Osteoblast (primary cell): ENCODE measurements around the gene NOL7. TPM values are rescaled to one million over a fixed set of nuclear protein-coding genes. Genes with fewer than 3 reads are reported as not detected.

Source experiments
- DNase-seq: peaks from one replicate; pipeline ENCODE4 v3.0.0; 2011; ENCODE audit warnings: low spot score, mixed read lengths; ENCODE audit not compliant: insufficient read length; ENCODE audit errors: missing footprints
- H2AFZ ChIP-seq: 2 replicates; pipeline ENCODE4 v1.6.0; 2011; ENCODE audit warnings: mild to moderate bottlenecking, low read length
- H3K27ac ChIP-seq: 2 replicates; pipeline ENCODE4 v1.5.1; 2011; ENCODE audit warnings: mild to moderate bottlenecking, low read depth, low read length, moderate library complexity
- H3K27me3 ChIP-seq: 2 replicates; pipeline ENCODE4 v1.6.0; 2012; ENCODE audit warnings: mild to moderate bottlenecking, control low read depth, inconsistent platforms, low read length, moderate library complexity; ENCODE audit not compliant: insufficient read depth
- H3K36me3 ChIP-seq: 2 replicates; pipeline ENCODE4 v1.5.1; 2011; ENCODE audit warnings: mild to moderate bottlenecking, low read length, control low read depth, moderate library complexity; ENCODE audit not compliant: insufficient read depth
- H3K4me1 ChIP-seq: 2 replicates; pipeline ENCODE4 v1.5.1; 2011; ENCODE audit warnings: mild to moderate bottlenecking, low read length, control low read depth, moderate library complexity; ENCODE audit not compliant: insufficient read depth
- H3K4me2 ChIP-seq: 2 replicates; pipeline ENCODE4 v1.6.0; 2011; ENCODE audit warnings: mild to moderate bottlenecking, low read length; ENCODE audit not compliant: insufficient read depth
- H3K4me3 ChIP-seq: fragments of 200-600 bp; sonication (generic); 3 replicates; pipeline ENCODE4 v1.5.1; 2012; ENCODE audit warnings: mild to moderate bottlenecking, low read length, inconsistent platforms; ENCODE audit not compliant: insufficient read depth
- H3K79me2 ChIP-seq: 2 replicates; pipeline ENCODE4 v1.6.0; 2012; ENCODE audit warnings: mild to moderate bottlenecking, low read length, control low read depth, inconsistent platforms; ENCODE audit not compliant: insufficient read depth
- H3K9me3 ChIP-seq: 2 replicates; pipeline ENCODE4 v1.5.1; 2011; ENCODE audit warnings: low read depth, low read length, control low read depth
- H4K20me1 ChIP-seq: 2 replicates; pipeline ENCODE4 v1.6.0; 2012; ENCODE audit warnings: mild to moderate bottlenecking, low read length, control low read depth; ENCODE audit not compliant: insufficient read depth
- total RNA-seq: library from RNA; depleted of rRNA; stranded (reverse); fragments of >200 nt; gene quantifications from 2 replicates; pipeline ENCODE4 v1.2.3, GENCODE V29; 2012
- TF ChIP-seq, protein P1 (sequence below): IDR thresholded peaks from 2 replicates; pipeline ENCODE4 v1.5.1; 2011; ENCODE audit warnings: mild to moderate bottlenecking, low read depth, low read length, moderate library complexity; ENCODE audit errors: extremely low read depth

Gene NOL7
- total RNA-seq, 1 donor = 44.9 TPM

DNA sequence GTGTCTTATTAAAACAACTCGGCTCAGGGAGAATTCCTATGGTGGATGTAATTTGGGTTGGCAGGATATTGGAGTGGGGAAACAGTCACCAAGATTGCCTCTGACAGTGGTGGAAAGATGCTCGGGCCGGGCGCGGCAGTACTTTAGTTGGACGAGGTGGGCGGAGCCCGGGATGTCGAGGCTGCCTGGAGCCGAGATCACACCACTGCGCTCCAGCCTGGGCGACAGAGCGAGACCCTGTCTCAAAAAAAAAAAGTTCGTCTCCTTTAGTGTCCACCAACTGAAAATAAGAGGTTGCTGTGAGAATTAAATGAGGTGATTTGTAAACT, 621 bp downstream of the NOL7 start:
- DNase-seq = peak; percentile 86
- H3K9me3 ChIP-seq = no peaks in the 10 kb centered on the region
- H3K4me2 ChIP-seq = peak overlapping the region; percentile 81
- no peaks in the 10 kb centered on the region for H3K27me3 ChIP-seq
- H3K27ac ChIP-seq = peak overlapping the region; percentile 98
- peak overlapping the region; percentile 99 for H3K4me3 ChIP-seq
- TF ChIP-seq, protein P1, sequence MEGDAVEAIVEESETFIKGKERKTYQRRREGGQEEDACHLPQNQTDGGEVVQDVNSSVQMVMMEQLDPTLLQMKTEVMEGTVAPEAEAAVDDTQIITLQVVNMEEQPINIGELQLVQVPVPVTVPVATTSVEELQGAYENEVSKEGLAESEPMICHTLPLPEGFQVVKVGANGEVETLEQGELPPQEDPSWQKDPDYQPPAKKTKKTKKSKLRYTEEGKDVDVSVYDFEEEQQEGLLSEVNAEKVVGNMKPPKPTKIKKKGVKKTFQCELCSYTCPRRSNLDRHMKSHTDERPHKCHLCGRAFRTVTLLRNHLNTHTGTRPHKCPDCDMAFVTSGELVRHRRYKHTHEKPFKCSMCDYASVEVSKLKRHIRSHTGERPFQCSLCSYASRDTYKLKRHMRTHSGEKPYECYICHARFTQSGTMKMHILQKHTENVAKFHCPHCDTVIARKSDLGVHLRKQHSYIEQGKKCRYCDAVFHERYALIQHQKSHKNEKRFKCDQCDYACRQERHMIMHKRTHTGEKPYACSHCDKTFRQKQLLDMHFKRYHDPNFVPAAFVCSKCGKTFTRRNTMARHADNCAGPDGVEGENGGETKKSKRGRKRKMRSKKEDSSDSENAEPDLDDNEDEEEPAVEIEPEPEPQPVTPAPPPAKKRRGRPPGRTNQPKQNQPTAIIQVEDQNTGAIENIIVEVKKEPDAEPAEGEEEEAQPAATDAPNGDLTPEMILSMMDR = no peak
- peaks cover 32% of the 10 kb centered on the region for H3K4me1 ChIP-seq
- H2AFZ ChIP-seq = peak overlapping the region; percentile 88
- peaks cover 14% of the 10 kb centered on the region for H4K20me1 ChIP-seq
- peaks cover 38% of the 10 kb centered on the region for H3K79me2 ChIP-seq
- H3K36me3 ChIP-seq = peaks cover 40% of the 10 kb centered on the region

DNA sequence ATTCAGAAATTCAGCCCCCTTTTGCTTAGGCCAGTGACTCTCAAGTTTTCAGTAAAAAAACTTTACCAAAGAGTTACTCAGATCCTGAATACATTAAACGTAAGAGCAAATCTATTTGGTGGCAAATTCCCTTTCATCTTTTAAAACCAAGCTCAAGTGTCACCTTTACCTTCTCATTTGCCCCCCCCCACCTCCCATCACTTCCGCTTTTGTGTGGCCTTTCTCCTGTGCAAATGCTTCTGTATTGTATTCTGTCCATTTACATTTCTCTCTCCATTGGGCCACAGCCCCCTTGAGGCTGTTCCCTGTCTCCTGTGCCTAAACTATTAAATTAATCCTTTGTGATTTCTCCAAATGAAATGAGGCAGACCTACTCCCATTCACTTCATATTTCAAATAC, 1.9 kb downstream of the NOL7 start:
- DNase-seq = no peak
- Histone ChIP-seq H3K4me3 (no peak overlapping the region), H3K36me3 (peaks cover 53% of the 10 kb centered on the region), H2AFZ (no peak overlapping the region), H3K27me3 (no peaks in the 10 kb centered on the region), H3K4me2 (peak overlapping the region; percentile 81), H3K27ac (peak overlapping the region; percentile 98), H3K9me3 (no peaks in the 10 kb centered on the region), H4K20me1 (peaks cover 14% of the 10 kb centered on the region), H3K79me2 (peaks cover 38% of the 10 kb centered on the region), H3K4me1 (peaks cover 29% of the 10 kb centered on the region)
- TF ChIP-seq, protein P1 = no peak

DNA sequence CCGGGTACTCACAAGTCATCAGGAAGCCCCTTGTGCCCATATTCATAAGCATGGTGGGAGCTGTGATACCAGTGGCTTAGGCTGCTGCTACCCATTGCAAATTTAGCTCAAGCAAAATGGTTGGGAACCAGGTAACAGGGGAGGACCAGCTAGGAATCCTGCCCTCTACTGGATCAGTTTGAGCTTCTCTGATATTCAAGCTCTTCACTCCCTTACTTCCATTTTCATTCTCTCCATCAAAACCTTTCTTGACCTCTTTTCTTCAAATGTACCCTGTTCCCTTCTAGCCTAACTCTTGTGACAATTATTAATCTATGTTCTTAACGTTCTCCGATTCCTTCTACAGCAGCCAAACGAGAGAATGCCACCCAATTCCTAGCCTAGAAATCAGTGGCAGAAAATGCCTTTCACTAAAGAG, 9.7 kb downstream of the NOL7 start:
- DNase-seq = peak; percentile 54
- H3K79me2 ChIP-seq = peaks cover 11% of the 10 kb centered on the region
- H4K20me1 ChIP-seq = peaks cover 4% of the 10 kb centered on the region
- no peak overlapping the region for H3K4me3 ChIP-seq
- H3K9me3 ChIP-seq = no peaks in the 10 kb centered on the region
- H3K36me3 ChIP-seq = peaks cover 69% of the 10 kb centered on the region
- no peak overlapping the region for H3K4me2 ChIP-seq
- H3K27me3 ChIP-seq = no peaks in the 10 kb centered on the region
- no peak overlapping the region for H3K27ac ChIP-seq
- no peaks in the 10 kb centered on the region for H3K4me1 ChIP-seq
- TF ChIP-seq, protein P1 = peak; percentile 72
- no peak overlapping the region for H2AFZ ChIP-seq

DNA sequence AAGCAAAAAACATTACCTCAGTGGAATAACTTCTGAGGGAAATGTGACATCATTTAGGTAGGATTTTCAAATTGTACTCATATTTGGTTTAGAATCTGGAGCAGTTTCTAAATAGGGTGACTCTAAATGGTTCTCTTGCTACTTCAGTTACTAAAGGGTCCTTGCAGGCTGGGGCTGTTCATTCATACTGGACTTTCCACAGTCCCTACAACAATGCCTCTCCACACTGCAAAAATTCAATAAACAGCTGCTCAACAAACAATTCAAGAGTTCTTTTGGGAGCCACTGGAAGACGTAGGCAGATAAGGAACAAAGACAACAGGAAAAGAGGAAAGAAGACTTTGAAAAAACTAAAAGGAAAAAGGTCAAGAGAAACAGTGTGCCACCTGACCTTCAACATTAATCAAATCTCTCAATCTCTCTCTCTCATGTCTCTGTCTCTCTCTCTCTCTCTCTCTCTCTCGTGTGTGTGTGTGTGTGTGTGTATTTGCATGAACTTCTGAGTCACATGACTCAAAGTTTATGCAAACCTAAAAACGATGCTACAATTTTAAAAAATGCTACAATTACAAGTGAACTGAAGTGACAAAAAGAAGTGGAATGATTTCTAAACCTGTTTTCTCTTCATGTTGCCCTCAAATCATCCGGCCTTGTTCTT, 14.5 kb downstream of the NOL7 start:
- H3K4me3 ChIP-seq = no peak overlapping the region
- no peak overlapping the region for H3K4me2 ChIP-seq
- H3K27ac ChIP-seq = no peak overlapping the region
- peaks cover 40% of the 10 kb centered on the region for H3K36me3 ChIP-seq
- no peak overlapping the region for H2AFZ ChIP-seq
- H3K4me1 ChIP-seq = no peaks in the 10 kb centered on the region
- H4K20me1 ChIP-seq = peaks cover 4% of the 10 kb centered on the region
- H3K9me3 ChIP-seq = no peaks in the 10 kb centered on the region
- DNase-seq = peak; percentile 15
- TF ChIP-seq, protein P1 = no peak
- H3K79me2 ChIP-seq = peaks cover 8% of the 10 kb centered on the region
- H3K27me3 ChIP-seq = no peaks in the 10 kb centered on the region
